GM21381 (cell line): ENCODE data around the gene EEFSEC.

ENCODE experiments used
- ATAC-seq: cut with Tn5 transposase; IDR thresholded peaks from one replicate; pipeline ENCODE4 v1.9.1; 2021; ENCODE audit warnings: mild to moderate bottlenecking, moderate library complexity; ENCODE audit not compliant: unreplicated experiment

The EEFSEC gene

DNA sequence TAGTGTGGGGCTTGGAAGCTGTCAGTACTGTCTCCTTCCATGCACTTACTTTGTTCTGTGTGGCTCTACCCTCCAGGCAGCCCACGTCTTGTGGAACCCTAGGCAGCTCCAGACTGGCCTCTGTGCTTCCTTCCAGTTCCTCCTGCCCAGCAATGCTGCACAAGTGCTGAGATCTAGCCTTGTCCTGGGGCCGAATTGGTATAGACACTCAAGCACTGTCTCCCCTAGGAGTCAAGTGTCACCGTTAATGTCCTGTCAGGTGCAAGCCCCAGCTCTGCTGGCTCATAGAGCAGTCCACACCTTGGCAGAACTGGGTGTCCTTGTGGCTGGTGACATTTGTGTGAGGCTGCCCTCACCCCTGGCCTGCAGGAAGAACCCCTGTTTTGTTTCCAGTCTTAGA lies 130.1 kb downstream of the EEFSEC start:
- no peak for ATAC-seq

DNA sequence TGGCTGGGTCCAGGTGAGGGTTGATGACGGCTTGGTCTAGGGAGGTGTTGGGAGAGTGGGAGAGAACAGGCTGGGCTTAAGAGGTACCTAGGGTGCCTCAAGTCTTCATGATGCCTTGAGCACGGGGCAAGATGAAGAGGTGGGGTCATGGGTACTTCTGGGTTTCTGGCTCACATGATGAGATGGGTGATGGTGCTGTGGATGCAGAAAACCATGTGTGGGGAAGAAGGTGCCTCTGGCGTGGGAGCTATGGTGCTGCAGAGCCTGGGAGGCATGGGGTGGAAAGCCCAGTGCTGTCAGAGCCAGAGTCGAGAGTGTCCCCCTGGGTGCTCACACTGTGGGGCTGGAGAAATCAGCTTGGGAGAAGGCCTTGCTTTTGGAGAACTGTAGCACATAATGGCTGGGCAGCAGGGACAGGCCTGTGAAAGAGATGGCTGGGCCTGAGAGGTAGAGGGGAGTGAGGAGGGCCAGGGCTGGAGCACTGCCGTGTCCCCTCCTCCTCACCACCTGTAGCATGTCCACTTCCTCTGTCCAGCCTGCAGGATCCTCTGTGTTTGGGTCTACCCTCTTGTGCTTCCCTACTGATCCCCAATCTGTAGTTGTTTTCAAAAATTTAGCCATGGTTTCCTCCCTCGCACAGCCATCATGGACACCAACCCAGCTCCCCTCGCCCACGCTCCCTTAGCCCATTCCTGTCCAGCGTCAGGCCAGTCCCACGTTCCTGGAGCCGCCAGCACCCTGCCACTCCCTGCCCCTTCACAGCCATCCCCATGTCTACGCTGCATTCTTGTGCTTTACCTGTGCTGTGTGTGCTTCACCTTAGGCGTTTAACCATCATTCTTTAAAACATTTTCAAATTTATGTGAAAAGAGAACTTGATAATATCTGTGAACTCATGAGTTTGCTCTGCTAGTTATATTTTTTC lies 132.0 kb downstream of the EEFSEC start:
- ATAC-seq, result no peak

DNA sequence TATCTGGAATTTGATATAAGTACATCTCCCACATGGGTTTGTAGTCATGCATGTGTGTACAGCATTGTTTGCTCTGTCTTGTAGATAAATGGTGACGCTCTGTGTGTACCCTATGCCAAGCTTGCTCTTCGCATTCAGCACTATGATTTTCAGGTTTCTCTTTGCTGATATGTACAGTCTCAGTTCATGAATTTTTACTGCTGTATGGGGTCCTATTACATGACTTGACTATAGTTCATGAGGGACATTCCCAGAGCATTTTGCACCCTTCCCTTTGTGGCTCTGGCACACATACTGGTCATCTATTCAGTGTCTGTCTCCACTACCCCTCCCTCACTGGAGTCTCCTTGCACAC lies 132.7 kb downstream of the EEFSEC start:
- no peak for ATAC-seq

DNA sequence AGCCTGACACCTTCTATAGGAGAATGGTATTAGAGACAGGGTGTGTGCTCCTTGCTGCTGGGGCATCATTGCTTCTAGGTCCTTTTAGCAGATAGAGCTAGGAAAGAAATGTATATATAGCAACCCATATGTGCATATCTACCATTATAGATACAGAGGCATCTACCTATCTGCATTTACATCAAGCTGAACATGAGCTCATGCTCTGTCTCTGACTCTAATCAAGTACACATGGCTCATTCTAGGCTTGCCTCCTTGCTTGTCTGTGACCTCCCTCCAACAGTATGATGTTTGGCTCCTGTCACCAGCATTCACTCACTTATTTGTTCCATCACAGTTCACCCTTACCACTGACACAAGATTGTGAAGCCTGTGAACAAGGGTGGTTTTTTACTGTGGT lies 133.4 kb downstream of the EEFSEC start:
- ATAC-seq, result no peak

DNA sequence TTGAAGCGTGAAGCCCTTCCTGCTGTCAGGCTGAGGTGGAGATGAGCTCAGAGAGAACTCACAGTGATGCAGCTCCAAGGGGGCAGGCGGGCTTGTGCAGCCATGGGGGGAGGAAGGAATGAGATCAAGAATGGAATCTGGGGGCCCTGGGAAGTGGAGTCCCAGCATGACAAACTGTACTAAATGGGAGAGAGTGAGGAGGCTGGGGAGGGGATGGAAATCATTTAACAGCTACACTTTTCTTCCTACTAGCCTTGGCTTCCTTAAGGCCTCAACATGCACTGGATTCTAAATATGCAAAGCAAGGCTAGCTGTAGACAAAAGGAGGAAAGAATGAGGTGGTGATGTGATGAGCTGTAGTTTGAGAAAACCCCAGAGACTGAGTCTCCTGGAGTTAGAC lies 133.9 kb downstream of the EEFSEC start:
- ATAC-seq, result no peak

DNA sequence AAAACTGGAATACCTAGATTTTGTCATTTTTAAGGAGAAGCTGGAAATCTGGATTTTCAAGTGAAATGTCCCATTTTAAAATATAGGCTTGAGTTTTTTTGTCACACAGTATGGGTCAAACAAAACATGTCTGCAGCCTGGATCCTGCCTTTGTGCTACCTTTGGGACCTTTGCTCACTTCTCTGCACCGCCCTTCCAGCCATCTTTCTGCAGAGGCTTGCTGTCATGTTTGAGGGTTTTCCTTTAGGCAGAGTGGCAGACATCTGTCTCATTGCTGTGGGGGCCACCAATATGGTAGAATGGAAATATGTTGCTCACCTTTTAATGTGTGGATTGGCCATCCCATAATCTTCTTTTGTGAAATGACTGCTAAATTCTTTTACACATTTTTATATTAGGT lies 136.3 kb downstream of the EEFSEC start:
- no peak for ATAC-seq

DNA sequence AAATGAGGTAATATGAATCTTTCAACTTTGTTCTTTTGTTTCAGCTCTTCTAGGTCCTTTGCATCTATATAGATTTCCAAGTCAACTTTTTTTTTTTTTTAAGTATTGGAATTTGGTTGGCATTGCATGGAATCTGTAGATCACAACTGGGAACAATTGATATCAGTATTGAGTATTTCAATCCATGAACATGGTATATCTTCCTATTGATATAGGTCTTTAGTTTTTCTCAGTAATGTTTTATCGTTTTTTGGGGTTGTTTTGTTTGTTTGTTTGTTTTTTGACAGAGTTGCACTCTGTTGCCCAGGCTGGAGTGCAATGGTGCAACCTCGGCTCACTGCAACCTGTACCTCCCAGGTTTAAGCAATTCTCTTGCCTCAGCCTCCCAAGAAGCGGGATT lies 137.2 kb downstream of the EEFSEC start:
- ATAC-seq, result no peak

DNA sequence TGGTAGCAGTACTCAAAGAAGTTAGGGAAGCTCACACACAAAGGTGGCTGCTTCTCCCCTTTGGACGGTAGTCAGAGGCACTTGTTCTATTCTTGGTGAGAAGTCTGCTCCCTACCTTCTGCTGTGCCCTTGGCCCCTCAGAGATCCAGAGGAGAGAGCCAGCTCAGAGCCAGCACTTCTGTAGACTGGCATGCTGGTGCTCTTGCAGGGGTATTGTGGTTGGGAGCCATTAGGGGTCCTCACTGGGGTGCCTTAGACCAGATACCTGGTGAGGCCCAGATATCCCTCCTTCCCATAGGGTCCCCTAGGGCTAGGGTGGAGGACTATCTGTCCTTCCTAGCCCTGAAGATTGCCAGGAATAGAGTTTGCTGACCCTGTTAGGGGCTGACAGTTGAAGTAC lies 140.6 kb downstream of the EEFSEC start:
- no peak for ATAC-seq

DNA sequence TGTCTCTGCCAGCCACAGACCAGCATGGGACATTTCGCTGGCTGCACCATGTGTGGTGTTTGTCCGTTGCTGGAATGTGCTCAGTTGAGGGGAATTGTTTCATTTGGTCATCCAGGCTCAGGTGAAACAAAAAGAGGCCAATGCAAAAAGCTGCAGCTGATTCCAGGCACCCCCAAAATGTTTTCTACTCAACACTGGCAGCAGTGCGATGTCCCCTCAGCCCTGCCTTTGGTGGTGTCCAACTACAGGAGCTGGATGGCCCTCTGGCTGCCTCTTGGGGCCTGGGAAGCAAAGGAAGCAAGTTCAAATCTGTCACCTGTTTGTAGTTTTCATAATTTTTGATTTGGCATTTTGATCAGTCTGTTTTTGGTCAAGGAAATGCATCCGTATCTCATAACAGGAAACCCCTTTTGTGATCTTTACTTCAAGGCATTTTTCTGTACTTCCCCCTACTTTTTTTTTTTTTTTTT lies 141.8 kb downstream of the EEFSEC start:
- ATAC-seq, result no peak

DNA sequence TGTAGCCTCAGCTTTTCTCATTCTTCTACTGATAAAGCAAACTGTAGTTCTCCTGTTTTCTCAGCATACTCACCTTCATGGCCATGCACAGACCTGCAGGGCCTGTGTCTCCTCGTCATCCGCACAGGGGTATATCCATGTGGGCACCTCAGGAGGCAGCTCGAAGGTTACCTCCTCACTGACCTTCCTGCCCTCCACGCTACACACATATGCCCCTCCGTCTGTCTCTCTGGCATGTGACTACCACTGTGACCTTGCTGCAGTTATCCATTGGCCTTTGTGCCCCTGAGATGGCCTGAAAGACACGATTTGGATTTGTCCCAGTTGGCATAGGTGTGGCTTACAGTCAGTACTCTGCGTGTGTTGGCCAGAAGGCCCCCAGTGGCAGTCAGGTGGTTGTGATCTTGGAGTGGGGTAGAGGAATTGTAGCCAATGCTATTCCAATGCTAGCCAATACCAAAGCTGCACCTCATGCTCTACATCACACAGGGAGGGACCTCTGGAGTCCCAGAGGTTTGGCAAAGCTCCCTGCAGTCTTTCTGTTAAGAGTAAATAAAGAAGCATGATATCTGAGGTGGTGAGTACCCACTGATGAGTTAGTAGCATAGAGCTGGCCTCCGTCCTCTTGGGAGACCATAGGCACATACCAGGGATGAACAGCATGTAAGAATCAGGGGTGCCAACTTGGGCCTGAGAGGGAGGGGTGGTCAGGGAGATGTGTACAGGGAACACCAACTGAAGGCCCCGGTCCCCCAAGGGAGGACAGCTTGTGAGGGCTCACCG lies 143.4 kb downstream of the EEFSEC start:
- no peak for ATAC-seq

DNA sequence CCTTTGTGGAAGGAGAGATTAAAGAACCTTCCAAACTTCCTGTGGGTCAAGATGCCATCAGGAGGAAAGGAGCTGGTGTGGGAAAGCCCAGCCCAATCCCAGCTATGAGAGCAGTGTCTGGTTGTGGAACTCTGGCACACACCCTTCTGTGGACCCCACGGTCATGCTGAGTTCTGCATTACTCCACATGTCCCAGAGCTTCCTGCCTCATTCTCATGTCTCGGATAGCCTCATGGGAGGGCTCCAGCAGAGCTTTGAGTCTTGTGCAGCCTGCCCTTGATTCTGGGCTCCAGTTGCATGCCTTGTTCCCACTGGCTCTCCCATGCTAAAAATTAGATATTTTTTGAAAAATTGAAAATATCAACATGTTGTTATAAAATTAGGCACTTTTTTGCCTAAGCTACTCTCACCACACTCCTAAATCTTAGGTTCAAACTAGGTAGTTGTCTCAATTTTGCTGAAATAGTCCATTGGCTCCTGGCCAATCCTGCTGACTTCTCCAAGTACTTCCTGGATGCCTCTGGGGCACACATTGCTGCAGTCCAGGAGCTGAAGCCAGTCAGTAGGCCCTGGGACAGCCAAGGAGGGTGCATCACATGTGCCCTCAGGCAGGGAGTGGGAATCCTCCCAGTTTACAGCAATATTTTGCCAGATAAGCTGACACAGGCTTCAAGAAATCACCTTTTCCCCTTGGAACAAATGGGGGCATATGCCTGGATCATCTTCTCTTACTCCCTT lies 144.3 kb downstream of the EEFSEC start:
- ATAC-seq, result no peak

DNA sequence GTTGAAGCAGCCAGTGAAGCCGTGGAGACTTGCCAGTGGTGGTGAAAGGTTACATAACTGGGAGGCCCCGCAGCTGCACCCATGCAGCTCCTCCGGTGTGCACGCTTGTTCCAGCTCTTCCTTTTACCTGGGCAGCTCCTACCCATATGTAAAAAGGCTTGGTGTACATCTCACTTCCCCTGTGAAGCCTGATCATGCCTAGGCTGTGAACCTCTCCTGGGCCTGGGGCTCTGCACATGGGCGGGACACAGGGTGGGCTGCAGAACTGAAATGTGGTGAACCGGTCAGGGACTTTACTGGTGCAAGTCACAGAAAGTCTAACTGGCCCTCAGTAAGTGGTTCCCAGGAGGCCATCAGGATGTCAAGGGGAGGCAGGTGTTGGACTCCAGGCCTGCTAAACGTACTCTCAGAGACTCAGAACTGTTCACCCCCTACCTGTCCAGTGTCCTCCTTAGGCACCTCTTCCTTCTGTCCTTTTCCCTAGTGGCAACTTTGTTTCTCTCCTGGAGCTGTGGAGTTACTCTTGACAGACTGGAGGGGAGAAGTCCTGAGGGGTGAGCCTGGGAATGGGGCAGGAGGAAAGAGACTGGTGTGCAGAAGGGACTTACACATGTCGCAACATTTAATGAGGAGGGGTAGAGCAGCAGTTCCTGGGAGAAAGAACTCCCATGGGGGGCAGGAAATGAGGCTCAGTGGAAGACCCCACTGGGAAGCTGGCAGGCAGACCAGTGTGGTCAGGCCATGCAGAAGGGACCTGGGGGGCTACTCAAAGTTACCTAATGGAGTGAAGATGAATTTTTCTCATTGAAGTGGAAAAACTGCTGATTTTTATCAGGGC lies 148.1 kb downstream of the EEFSEC start:
- no peak for ATAC-seq

DNA sequence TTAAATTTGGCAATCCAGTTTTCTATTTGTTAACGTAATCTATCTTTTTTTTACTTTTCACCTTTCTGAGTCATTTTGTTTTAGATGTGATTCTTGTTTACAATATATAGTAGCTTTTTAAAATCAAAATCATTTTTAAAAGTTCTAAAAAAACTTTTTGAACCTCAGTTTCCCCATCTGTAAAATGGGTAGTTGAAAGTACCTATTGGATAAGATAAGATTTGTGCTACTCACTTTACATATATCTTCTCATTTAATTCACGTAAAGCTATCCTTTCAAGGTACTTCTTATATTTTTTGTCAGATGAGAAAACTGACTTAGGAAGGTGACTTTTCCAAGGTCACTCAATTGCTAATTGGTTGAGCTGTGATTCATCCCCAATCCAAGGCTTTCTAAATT lies 153.2 kb downstream of the EEFSEC start:
- no peak for ATAC-seq

DNA sequence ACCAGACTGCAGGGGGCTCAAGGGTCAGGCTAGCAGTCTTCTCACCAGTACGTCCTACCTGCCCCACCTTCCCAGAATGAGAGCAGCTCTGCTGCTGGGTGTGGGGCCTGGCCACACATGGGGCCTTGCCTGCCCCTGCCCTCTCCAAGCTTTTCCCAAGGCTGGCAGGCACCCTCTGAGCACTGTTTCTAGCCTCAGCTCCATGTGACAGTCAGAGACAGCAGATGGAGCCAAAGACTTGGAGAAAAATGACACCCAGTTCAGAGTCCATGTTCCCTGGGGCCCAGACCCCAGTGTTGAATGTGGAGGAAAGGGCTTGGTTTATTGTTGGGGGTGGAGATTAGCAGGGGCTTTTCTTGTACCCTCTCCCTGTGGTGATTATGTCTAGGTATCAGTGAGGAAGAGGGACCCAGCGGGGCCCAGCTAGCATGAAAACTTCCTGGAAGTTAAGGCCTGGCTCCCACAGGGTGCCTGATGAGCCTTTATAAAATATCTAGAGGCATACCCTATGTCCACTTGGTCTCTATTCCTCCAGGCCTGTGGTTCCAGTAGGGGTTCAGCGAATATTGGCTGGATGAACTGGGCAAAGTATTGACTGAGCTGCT lies 153.8 kb downstream of the EEFSEC start:
- no peak for ATAC-seq

DNA sequence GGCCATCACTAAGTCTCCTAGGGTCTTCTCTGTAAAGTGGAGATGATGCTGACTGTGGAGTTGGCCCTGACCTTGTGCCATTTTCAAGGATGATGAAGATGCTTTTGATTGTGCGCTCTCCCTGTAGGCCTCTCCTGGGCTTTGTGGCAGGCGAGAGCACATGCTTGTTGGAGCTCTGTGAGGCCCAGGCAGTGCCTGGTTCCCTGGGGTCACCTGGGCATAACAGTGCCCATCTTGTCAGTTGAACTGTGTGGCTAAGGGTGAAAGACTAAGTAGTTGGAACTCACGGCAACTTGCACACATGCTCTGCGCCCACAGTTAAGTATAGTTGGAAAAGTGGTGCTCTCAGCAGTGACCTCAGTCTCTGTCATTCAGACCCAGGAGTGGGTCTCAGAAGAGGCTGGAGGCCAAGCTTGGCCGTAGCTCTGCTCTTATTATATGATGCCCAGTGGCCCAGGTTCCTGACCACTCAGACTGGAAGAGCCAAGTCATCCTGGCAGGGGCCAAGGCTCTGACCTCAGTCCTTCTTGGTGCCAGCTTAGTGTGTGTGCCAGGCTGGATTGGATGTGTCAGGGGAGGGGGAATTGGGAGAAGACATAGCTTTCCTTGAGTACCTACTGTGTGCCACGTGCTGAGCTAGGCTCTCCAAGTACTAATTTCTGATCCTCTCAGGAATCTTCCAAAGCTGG lies 154.6 kb downstream of the EEFSEC start:
- ATAC-seq, result no peak

DNA sequence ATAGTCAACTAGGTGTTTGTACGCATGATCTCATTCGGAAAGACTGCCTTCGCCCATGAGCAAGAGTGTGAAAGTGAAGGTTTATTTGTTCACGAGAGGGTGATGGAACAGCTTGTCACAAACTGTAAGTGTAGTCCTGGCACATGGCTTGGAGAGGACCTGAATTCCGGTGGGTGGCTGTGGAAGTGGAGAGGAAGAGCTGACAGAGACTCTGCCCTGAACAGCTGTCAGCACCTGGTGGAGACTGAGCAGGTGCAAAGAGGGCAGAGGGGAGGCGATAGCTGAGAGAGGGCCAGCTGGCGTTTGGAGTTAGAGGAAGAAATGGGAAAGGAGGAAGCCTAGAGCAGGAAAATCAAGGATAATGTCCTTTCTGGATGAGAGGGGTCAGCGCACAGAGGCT lies 155.7 kb downstream of the EEFSEC start:
- no peak for ATAC-seq

DNA sequence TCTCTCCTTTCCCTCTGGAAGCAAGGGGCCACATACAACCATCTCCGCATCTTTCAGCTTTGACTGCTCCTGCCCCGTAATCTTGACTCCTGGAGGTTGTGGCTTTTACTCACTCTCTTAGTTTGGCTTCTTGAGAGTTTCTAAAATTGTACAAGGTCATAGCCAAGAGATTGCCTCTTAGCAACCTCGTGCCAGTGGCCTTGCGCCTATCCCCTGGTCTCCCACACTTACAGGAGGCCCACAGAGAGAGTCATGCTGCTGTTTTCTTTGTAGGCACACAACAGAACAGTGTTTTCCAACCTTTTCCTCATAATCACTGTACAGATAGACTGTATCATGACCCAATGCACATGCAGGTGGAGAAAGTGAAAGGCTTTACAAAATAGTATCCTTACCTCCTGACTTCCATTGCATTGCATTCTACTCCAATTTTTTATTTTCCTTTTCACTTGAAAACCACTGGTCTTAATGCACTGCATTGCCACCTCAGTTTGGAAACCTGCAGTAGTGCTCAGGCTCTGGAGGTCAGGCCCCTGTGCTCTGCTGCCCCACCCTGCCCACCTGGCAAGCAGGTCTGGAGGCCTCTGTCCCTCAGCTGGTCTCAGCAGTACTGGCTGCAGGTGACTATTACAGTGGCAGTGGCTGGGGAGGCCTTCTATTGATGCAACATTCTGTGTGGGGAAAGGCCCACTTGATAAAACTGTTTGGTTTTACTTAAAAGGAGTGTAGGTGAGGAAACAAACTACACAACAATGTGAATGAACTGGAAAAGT lies 157.2 kb downstream of the EEFSEC start:
- ATAC-seq, result no peak

DNA sequence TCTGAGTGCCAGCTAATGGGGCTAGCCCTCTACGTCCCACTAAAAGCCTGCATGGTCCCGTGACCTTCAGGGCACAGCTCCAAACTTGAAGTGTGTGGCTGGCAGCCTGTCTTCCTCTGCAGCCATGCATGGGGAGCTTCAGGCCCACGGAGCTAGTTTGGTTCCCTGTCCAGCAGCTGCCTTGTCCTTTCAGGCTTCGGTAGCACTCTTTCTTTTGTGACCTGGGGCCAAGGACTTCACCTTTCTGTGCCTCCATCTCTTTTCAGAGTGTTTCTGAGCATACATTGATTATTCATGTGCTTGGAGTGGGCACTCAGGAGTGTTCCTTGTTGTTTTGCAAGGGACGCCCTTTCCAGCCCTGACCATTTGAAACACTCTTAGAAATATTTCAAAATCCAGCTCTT lies 158.2 kb downstream of the EEFSEC start:
- no peak for ATAC-seq

DNA sequence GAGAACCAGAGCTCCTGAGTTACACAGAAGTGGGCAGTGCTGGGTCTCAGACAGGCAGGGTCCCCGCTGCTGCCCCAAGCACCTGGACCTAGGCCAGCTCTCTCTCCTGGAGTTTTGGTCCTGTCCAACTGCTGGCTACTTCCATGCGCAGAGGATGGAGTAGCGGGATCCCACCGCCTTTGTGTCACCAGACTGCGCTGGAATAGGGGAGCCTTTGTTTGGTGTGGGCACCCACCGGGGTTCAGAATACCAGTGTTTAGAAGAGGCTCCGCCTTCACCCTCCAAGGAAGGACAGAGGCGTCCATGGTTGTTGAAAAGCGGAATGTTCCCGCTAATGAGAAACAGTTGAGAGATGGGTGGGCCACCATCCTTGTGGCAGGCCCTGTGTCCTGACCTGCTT lies 159.0 kb downstream of the EEFSEC start:
- no peak for ATAC-seq
